ENCODE measurements around the gene SCAMP4. TPM values are rescaled to one million over a fixed set of nuclear protein-coding genes. Genes with fewer than 3 reads are reported as not detected.

Gene SCAMP4
- total and polyA plus RNA-seq, 2 donors: 16.2 to 45.2 TPM

GRCh38 chr19:1918975-1919374 is 13.8 kb downstream of the SCAMP4 start:
- H3K36me3 ChIP-seq (ENCODE audit: insufficient read depth): peaks cover 9% of the 10 kb centered on the region

GRCh38 chr19:1920644-1921043 is 15.4 kb downstream of the SCAMP4 start:
- WGBS: 93% methylated on average over 19 of the region's 19 CpGs
- DNase-seq (ENCODE audit: extremely low spot score): no peak
- no peaks in the 10 kb centered on the region for H3K4me1 ChIP-seq (ENCODE audit: insufficient read depth)
- no peak overlapping the region for H3K4me3 ChIP-seq (ENCODE audit: low read depth, low read length)
- no peak overlapping the region for H3K27ac ChIP-seq (ENCODE audit: low read depth)
- peaks cover 12% of the 10 kb centered on the region for H3K36me3 ChIP-seq (ENCODE audit: insufficient read depth)

More at GRCh38 chr19:1918975-1919374, 13.8 kb downstream of the SCAMP4 start:
- 96% methylated on average over 28 of the region's 28 CpGs for WGBS
- Histone ChIP-seq H3K4me3 (ENCODE audit: low read depth, low read length) (no peak overlapping the region), H3K27ac (ENCODE audit: low read depth) (no peak overlapping the region), H3K4me1 (ENCODE audit: insufficient read depth) (no peaks in the 10 kb centered on the region)
- no peak for DNase-seq (ENCODE audit: extremely low spot score)

GRCh38 chr19:1921326-1921725 is 16.1 kb downstream of the SCAMP4 start:
- Histone ChIP-seq H3K4me3 (ENCODE audit: low read depth, low read length) (no peak overlapping the region), H3K36me3 (ENCODE audit: insufficient read depth) (peaks cover 12% of the 10 kb centered on the region), H3K27ac (ENCODE audit: low read depth) (no peak overlapping the region), H3K4me1 (ENCODE audit: insufficient read depth) (no peaks in the 10 kb centered on the region)
- WGBS: 95% methylated on average over 19 of the region's 19 CpGs
- DNase-seq (ENCODE audit: extremely low spot score): no peak

- peaks cover 12% of the 10 kb centered on the region for H3K36me3 ChIP-seq (ENCODE audit: insufficient read depth)
- DNase-seq (ENCODE audit: extremely low spot score): no peak
- H3K4me1 ChIP-seq (ENCODE audit: insufficient read depth): no peaks in the 10 kb centered on the region
- H3K4me3 ChIP-seq (ENCODE audit: low read depth, low read length): no peak overlapping the region
- H3K27ac ChIP-seq (ENCODE audit: low read depth): no peak overlapping the region
- 94% methylated on average over 15 of the region's 15 CpGs for WGBS
Observed at GRCh38 chr19:1921825-1922224, 16.6 kb downstream of the SCAMP4 start.

- DNase-seq (ENCODE audit: extremely low spot score): no peak
- WGBS: 94% methylated on average over 23 of the region's 23 CpGs
- H3K36me3 ChIP-seq (ENCODE audit: insufficient read depth): peaks cover 12% of the 10 kb centered on the region
- H3K27ac ChIP-seq (ENCODE audit: low read depth): no peak overlapping the region
- no peaks in the 10 kb centered on the region for H3K4me1 ChIP-seq (ENCODE audit: insufficient read depth)
- H3K4me3 ChIP-seq (ENCODE audit: low read depth, low read length): no peak overlapping the region
Observed at GRCh38 chr19:1922803-1923202, 17.6 kb downstream of the SCAMP4 start.

GRCh38 chr19:1923319-1923718 is 18.1 kb downstream of the SCAMP4 start:
- H3K27ac ChIP-seq (ENCODE audit: low read depth): no peak overlapping the region
- no peaks in the 10 kb centered on the region for H3K4me1 ChIP-seq (ENCODE audit: insufficient read depth)
- H3K36me3 ChIP-seq (ENCODE audit: insufficient read depth): peaks cover 11% of the 10 kb centered on the region
- 87% methylated on average over 8 of the region's 8 CpGs for WGBS
- DNase-seq (ENCODE audit: extremely low spot score): no peak
- no peak overlapping the region for H3K4me3 ChIP-seq (ENCODE audit: low read depth, low read length)

- DNase-seq (ENCODE audit: extremely low spot score): no peak
- Histone ChIP-seq H3K36me3 (ENCODE audit: insufficient read depth) (peaks cover 8% of the 10 kb centered on the region), H3K4me3 (ENCODE audit: low read depth, low read length) (no peak overlapping the region), H3K27ac (ENCODE audit: low read depth) (no peak overlapping the region), H3K4me1 (ENCODE audit: insufficient read depth) (no peaks in the 10 kb centered on the region)
- WGBS: 93% methylated on average over 35 of the region's 35 CpGs
Observed at GRCh38 chr19:1924320-1924961, 19.2 kb downstream of the SCAMP4 start.

- no peak overlapping the region for H3K4me3 ChIP-seq (ENCODE audit: low read depth, low read length)
- WGBS: 89% methylated on average over 16 of the region's 16 CpGs
- H3K27ac ChIP-seq (ENCODE audit: low read depth): no peak overlapping the region
- no peaks in the 10 kb centered on the region for H3K4me1 ChIP-seq (ENCODE audit: insufficient read depth)
- no peak for DNase-seq (ENCODE audit: extremely low spot score)
- peaks cover 8% of the 10 kb centered on the region for H3K36me3 ChIP-seq (ENCODE audit: insufficient read depth)
Observed at GRCh38 chr19:1925544-1925943, 20.3 kb downstream of the SCAMP4 start.

GRCh38 chr19:1929021-1929742 is 24.0 kb downstream of the SCAMP4 start:
- Histone ChIP-seq H3K4me3 (ENCODE audit: low read depth, low read length) (no peak overlapping the region), H3K4me1 (ENCODE audit: insufficient read depth) (no peaks in the 10 kb centered on the region), H3K36me3 (ENCODE audit: insufficient read depth) (peaks cover 1% of the 10 kb centered on the region), H3K27ac (ENCODE audit: low read depth) (no peak overlapping the region)
- WGBS: 15% methylated on average over 42 of the region's 42 CpGs
- no peak for DNase-seq (ENCODE audit: extremely low spot score)

GRCh38 chr19:1931445-1931844 is 26.2 kb downstream of the SCAMP4 start:
- no peaks in the 10 kb centered on the region for H3K36me3 ChIP-seq (ENCODE audit: insufficient read depth)
- H3K4me3 ChIP-seq (ENCODE audit: low read depth, low read length): no peak overlapping the region
- no peak overlapping the region for H3K27ac ChIP-seq (ENCODE audit: low read depth)
- DNase-seq (ENCODE audit: extremely low spot score): no peak
- WGBS: 95% methylated on average over 1 of the region's 1 CpG
- no peaks in the 10 kb centered on the region for H3K4me1 ChIP-seq (ENCODE audit: insufficient read depth)

GRCh38 chr19:1932395-1932794 is 27.2 kb downstream of the SCAMP4 start:
- Histone ChIP-seq H3K27ac (ENCODE audit: low read depth) (no peak overlapping the region), H3K36me3 (ENCODE audit: insufficient read depth) (no peaks in the 10 kb centered on the region)
- 87% methylated on average over 8 of the region's 8 CpGs for WGBS

GRCh38 chr19:1933244-1933643 is 28.0 kb downstream of the SCAMP4 start:
- Histone ChIP-seq H3K4me3 (ENCODE audit: low read depth, low read length) (no peak overlapping the region), H3K36me3 (ENCODE audit: insufficient read depth) (no peaks in the 10 kb centered on the region), H3K27ac (ENCODE audit: low read depth) (no peak overlapping the region), H3K4me1 (ENCODE audit: insufficient read depth) (no peaks in the 10 kb centered on the region)
- DNase-seq (ENCODE audit: extremely low spot score): no peak
- 72% methylated on average over 7 of the region's 7 CpGs for WGBS

More at GRCh38 chr19:1932395-1932794, 27.2 kb downstream of the SCAMP4 start:
- no peak for DNase-seq (ENCODE audit: extremely low spot score)
- no peaks in the 10 kb centered on the region for H3K4me1 ChIP-seq (ENCODE audit: insufficient read depth)
- no peak overlapping the region for H3K4me3 ChIP-seq (ENCODE audit: low read depth, low read length)

- DNase-seq (ENCODE audit: extremely low spot score): no peak
- Histone ChIP-seq H3K4me1 (ENCODE audit: insufficient read depth) (no peaks in the 10 kb centered on the region), H3K27ac (ENCODE audit: low read depth) (no peak overlapping the region), H3K36me3 (ENCODE audit: insufficient read depth) (no peaks in the 10 kb centered on the region), H3K4me3 (ENCODE audit: low read depth, low read length) (no peak overlapping the region)
- 93% methylated on average over 8 of the region's 8 CpGs for WGBS
Observed at GRCh38 chr19:1933942-1934341, 28.7 kb downstream of the SCAMP4 start.

GRCh38 chr19:1935484-1936208 is 30.4 kb downstream of the SCAMP4 start:
- 53% methylated on average over 11 of the region's 11 CpGs for WGBS
- H3K4me3 ChIP-seq (ENCODE audit: low read depth, low read length): no peak overlapping the region
- DNase-seq (ENCODE audit: extremely low spot score): no peak
- no peak overlapping the region for H3K27ac ChIP-seq (ENCODE audit: low read depth)
- H3K4me1 ChIP-seq (ENCODE audit: insufficient read depth): no peaks in the 10 kb centered on the region
- no peaks in the 10 kb centered on the region for H3K36me3 ChIP-seq (ENCODE audit: insufficient read depth)

Measured in urinary bladder (tissue), 4 donors.